ENCODE data around the gene TMEM229B.
A peak's percentile ranks its signal among the peaks of the same experiment; 100 is the strongest.

The TMEM229B gene

DNA sequence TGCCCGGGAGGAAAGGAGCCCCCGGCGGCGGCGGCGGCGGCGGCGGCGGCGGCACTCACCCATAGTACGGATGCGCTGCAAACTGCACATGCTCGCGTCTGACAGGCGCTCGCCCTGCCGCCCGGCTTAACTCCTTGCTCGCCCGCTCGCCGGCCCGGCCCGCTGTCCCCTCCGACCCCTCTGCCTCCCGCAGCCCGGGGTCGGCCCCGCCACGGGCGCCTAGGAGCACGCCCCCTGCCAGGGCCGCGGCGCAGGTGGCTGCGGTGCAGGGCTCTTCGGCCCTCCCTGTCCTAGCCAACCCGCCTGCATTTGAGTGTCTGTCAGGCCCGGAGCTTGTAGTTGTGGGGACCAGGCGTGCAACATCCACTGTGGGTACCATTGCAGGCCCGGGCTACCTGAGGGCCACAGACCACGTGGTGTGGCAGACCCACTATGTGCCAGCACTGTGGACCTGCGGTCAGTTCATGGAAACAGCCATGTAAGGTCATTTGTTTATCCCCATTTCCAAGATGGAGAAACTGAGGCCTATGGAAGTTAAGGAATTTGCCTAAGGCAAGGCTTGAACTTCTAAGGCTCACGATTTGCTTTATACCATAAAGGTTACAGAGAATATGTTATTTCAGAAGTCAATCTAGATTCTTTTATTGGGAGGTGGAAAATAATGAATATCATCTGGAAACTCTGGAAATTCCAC lies 27.0 kb upstream of the TMEM229B start:
- DNase-seq (ENCODE audit: low spot score): no peak

- no peak for DNase-seq (ENCODE audit: low spot score)
Observed at GRCh38 chr14:67514650-67515385, 26.3 kb upstream of the TMEM229B start.

- DNase-seq (ENCODE audit: low spot score): no peak
Observed at GRCh38 chr14:67514203-67514607, 25.7 kb upstream of the TMEM229B start.

DNA sequence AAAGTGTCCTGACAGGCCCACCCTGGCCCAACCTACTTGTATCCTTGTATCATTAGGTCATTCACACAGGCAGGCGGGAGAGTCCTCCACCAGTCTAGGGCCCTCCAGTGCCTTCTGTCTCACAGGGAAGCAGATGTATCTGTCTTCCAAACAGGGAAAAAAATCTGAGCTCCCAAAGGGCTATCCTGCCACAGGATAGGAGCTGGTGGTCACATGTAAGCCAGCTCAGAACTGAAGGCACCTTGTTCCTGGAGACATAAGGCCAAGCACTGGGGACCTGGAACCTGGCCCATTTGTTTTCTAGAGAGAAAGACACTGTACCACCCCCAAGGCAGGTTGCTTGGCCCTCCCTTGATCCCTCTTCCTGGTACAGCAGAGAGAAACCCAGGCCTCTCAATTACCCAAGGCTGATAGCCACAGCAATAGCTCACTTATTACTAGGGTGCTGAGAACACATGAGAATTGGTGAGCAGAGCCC lies 25.1 kb upstream of the TMEM229B start:
- no peak for DNase-seq (ENCODE audit: low spot score)

- no peak for DNase-seq (ENCODE audit: low spot score)
Observed at GRCh38 chr14:67512463-67513310, 24.2 kb upstream of the TMEM229B start.

GRCh38 chr14:67510836-67511235 lies 22.3 kb upstream of the TMEM229B start:
- no peak for DNase-seq (ENCODE audit: low spot score)

GRCh38 chr14:67510121-67510520 lies 21.6 kb upstream of the TMEM229B start:
- no peak for DNase-seq (ENCODE audit: low spot score)

DNA sequence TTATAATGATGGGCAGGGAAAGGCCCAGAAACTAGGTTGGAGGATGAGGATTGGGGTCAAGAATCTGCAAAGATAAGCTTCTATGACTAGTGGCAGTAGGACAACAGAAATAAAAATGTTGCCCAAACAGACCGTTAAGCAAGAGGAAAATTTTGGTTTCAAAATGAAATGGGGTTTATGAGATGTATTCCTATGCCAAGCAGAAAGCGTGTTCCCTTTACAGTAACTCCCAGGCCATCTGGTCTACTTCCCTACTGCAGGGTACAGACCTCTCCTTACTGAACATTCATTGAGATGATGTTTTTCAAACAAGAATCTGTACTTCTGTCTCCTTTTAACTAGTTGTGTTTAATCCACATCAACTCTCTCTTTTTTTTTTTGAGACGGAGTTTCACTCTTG lies 20.4 kb upstream of the TMEM229B start:
- DNase-seq (ENCODE audit: low spot score): no peak

- no peak for DNase-seq (ENCODE audit: low spot score)
Observed at GRCh38 chr14:67505254-67505653, 16.7 kb upstream of the TMEM229B start.

DNA sequence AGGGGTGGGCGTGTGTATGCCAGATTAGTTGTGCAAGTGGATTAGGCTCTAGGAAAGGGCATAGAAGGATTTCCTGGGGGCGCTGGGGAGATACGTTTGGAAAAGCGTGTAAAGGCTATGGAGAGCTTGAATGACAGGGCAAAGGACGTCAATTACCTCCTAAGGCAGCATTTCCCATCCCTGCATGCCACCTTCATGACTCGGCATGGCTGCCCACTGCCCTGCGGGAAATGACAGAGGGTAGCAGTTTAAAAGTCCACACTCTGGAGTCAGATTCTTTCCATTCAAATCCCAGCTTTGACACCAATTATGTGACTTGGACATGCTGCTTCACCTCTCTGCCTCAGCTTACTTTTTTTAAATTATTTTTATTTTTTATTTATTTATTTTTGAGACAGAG lies 14.8 kb upstream of the TMEM229B start:
- no peak for DNase-seq (ENCODE audit: low spot score)

- no peak for DNase-seq (ENCODE audit: low spot score)
Observed at GRCh38 chr14:67502867-67503266, 14.3 kb upstream of the TMEM229B start.

- no peak for DNase-seq (ENCODE audit: low spot score)
Observed at GRCh38 chr14:67501670-67502069, 13.1 kb upstream of the TMEM229B start.

- no peak for DNase-seq (ENCODE audit: low spot score)
Observed at GRCh38 chr14:67500981-67501380, 12.5 kb upstream of the TMEM229B start.

DNA sequence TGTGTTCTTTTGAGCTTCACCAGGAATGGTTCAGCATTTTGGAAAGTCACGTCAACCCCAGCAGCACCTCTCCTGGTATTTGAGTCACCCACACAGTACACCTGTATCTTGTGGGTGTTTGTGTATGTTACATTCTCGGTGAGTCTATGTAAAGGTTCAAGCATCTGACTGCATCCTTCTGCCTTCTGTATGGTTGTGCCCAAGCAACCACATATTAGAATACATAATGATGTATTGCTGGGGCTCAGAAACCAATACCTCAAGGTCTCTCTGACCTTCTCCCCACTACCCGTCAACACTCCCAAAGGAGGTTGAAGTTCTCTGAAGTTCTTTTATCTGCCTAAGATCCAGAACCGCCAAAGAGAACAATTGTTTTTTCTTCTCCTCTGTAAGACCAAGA lies 9.2 kb upstream of the TMEM229B start:
- DNase-seq (ENCODE audit: low spot score): no peak

DNA sequence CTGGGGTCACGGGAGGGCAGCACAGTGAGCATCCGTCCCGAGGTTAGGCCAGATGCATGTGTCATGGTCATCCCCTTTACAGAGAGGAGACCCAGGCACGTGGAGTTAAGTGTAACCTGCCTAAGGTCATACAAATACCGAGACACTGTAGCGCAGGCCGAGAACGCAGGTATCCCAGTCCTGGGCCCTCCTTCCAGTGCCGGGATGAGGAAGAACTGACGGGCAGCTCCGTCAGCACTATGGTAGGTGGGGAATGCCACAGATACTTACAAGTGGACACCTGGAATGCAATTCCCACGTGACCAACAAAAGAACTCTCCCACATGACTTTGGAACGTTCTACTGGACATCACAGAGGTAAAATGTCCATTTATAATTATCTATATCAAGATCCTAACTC lies 8.7 kb upstream of the TMEM229B start:
- no peak for DNase-seq (ENCODE audit: low spot score)

DNA sequence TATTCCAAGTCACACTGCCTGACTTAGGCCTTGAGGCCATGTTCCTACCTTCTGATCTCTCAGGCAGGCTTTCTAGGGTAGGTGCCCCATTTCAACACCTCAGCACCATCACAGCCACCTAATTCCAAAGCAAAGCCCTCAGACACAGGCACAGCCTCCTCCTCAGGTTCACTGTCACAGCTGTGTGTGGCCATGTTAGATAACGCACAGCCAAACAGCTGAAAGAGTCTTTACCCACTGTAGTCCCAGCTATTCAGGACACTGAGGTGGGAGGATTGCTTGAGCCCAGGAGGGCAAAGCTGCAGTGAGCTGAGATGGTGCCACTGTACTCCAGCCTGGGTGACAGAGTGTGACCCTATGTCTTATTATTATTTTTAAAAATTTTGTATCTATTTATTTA lies 7.3 kb upstream of the TMEM229B start:
- DNase-seq (ENCODE audit: low spot score): no peak

GRCh38 chr14:67493092-67493717 lies 4.7 kb upstream of the TMEM229B start:
- no peak for DNase-seq (ENCODE audit: low spot score)

DNA sequence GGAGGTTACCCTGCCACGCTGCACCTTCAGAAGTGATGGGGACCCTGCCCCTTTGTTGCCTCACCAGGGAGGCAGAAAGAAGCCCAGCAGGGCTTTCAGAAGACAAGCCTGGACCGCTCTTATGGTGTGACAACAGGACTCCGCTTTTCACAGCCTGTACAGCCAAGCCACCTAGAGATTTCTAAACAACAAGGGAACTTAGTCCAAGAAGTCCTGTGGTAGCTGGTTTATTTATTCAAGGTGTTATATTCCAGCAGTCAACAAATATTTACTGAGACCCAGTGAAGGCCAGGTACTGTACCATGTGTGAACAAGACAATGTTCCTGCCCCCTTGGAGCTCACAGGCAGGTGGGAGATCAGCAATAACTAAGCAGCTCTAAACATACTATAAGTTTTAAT lies 4.0 kb upstream of the TMEM229B start:
- no peak for DNase-seq (ENCODE audit: low spot score)

DNA sequence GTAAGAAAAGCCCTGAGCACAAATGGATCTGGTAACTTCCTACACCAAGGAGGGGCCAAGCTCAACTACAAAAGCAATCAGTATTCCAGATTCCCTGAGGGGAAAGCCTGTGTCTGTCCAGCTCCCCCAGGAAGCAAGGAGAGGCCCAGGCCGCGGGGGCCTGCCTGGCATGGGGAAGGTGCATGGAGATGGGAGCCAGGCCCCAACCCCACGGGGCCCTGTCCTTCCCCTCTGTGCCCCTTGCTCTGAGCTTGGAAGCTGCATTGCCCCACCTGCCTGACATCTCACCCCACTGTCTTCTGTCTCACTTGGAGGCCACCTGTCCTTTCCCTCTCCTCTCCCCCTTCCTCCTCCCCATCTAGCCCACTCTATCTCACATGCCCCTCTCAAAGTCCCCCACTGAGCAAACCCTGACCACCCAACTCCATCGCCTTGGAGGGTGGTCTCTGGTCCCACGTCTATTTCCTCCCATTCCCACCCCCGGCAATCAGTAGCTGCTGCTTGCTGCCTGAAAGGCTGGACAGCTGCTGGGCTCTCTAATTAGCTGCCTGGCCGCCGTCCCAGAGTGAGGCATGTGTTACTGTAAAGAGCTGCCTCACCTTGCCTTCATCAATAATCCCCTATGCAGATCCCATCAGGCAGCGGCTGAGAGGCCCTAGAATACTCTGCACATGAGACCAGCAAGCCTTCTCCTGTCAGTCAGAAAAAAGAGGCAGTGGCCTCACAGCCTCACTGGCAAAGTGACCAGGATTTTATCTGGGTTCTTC lies 3.4 kb upstream of the TMEM229B start:
- DNase-seq (ENCODE audit: low spot score): peak; percentile 18

DNA sequence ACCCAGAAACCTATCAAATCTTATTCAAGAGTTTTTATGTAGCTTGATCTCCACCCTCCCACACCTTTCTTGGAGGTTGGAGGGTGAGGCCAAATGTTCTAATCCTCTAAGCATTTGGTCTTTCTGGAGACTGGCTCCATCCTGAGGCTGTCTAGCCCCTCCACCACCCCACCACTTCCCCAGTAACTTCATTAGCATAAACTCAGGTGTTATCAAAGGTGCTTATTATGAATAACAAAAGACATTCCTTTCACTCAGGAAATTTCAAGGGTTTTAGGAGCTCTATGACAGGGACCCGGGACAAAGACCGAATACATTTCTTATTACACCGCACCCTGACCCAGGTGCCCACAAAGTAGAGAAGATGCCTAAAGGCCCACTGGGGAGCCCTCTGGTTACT lies 2.8 kb upstream of the TMEM229B start:
- no peak for DNase-seq (ENCODE audit: low spot score)

DNA sequence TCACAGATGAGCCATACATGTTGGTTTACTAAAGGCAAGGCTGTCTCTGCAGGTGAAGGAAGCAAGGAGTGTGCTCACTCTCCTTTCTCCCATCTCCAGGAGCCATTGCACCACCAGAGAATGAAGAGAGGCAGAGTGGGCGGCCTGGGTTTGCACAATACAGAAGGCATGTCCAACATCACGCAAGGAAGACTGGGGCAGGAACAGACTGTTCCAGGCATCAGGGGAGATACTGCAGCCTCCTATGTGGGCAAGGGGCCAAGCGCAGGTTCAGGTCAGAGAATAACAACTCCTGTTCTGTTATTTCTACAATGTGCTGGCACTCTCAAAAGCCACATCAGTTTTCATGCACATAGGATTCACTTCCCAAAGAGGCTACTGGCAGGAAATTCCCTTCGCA lies 1.7 kb upstream of the TMEM229B start:
- no peak for DNase-seq (ENCODE audit: low spot score)
